Testis (tissue), 3 donors: ENCODE data around the gene PHLPP1. TPM values are rescaled to one million over a fixed set of nuclear protein-coding genes. Genes with fewer than 3 reads are reported as not detected.
"Not testable (repeated sequence)": the region's sequence is repeated elsewhere in the genome, so short reads cannot be mapped to it uniquely, and the experiment has no call there.

Experiments
- DNase-seq: peaks from one replicate; pipeline ENCODE4 v3.0.0-alpha.2; 2019
- H3K27ac ChIP-seq, 2 donors: fragments of 200-600 bp; sonication (generic); one replicate each; pipeline ENCODE4 v1.5.1; 2019
- H3K27me3 ChIP-seq: fragments of 200-600 bp; sonication (generic); one replicate; pipeline ENCODE4 v1.5.1; 2019
- H3K36me3 ChIP-seq: fragments of 200-600 bp; sonication (generic); one replicate; pipeline ENCODE4 v1.5.1; 2017; ENCODE audit warnings: low read depth; ENCODE audit errors: missing control alignments
- H3K4me1 ChIP-seq: fragments of 200-600 bp; sonication (generic); one replicate; pipeline ENCODE4 v1.5.1; 2019
- H3K4me3 ChIP-seq, 2 donors: fragments of 200-600 bp; sonication (generic); one replicate each; pipeline ENCODE4 v1.5.1; 2017 to 2019
- H3K9me3 ChIP-seq: fragments of 200-600 bp; sonication (generic); one replicate; pipeline ENCODE4 v1.5.1; 2017
- POLR2A ChIP-seq: fragments of 450-650 bp; IDR thresholded peaks from one replicate; pipeline ENCODE4 v1.6.1; 2017; ENCODE audit warnings: antibody characterized with exemption, mild to moderate bottlenecking, moderate library complexity
- WGBS, 2 donors: methylation state at CpG; one replicate each; pipeline ENCODE4 v1.1.5; 2018; 5-methylcytosine and 5-hydroxymethylcytosine counted together
- intact Hi-C: fragments of 100-400 bp; cut with DNase I; formaldehyde crosslinking; loops from one replicate; pipeline ENCODE4 v1.15.1; 2023; ENCODE audit warnings: low total_unique reads
- polyA plus RNA-seq: library from polyadenylated mRNA; stranded (reverse); fragments of 350-450 nt; fragmentation: Illumina TruSeq; extraction: RNeasy Lipid Tissue Mini Kit (QIAGEN cat#74804); gene quantifications from one replicate; pipeline ENCODE4 v1.2.3, GENCODE V29; 2014; ENCODE audit warnings: low read depth, low replicate concordance; ENCODE audit not compliant: insufficient read depth
- total RNA-seq, 2 donors: library from RNA; depleted of rRNA; stranded (reverse); fragments of >200 nt; gene quantifications; one replicate each; pipeline ENCODE4 v1.2.3, GENCODE V29; 2016
- TF ChIP-seq, protein P1 (sequence below), 3 experiments: fragments of 450-650 bp in 2 of 3; fragments of 200-600 bp in 1 of 3; sonication (generic) in 1 of 3; IDR thresholded peaks; one replicate each; pipeline ENCODE4 v1.5.1; 2016 to 2019; ENCODE audit warnings: antibody characterized with exemption in 3 of 3, mild to moderate bottlenecking in 2 of 3, moderate library complexity in 1 of 3

Gene PHLPP1
- total and polyA plus RNA-seq, 3 donors from 2014 or later = 31.5 to 60.1 (median 50.5) TPM

DNA sequence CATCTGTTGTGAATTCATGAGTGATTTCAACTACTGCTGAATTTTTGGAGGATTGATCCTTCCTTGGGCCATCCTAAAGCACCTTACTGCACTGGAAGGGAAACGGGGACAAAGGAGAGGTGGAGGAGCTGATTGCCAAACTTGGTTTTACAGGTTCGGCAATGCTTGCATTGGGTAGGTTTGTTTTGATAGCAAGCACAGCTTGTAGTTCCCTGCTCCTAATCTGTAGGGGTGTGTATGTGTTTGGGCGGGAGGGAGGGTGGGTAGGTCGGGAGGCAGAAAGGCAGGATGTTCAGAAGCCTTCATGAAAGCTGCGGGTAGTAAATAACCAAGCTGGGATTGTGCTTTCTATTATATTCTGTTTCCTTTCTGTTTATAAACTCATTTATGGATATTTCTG lies 24.6 kb downstream of the PHLPP1 start:
- Histone ChIP-seq H3K36me3 (no peaks in the 10 kb centered on the region), H3K4me1 (peaks cover 12% of the 10 kb centered on the region), H3K9me3 (no peaks in the 10 kb centered on the region), H3K4me3 (no peak overlapping the region), H3K27me3 (no peaks in the 10 kb centered on the region), H3K27ac (no peak overlapping the region)
- intact Hi-C loops = no loop called here
- TF ChIP-seq, protein P1, sequence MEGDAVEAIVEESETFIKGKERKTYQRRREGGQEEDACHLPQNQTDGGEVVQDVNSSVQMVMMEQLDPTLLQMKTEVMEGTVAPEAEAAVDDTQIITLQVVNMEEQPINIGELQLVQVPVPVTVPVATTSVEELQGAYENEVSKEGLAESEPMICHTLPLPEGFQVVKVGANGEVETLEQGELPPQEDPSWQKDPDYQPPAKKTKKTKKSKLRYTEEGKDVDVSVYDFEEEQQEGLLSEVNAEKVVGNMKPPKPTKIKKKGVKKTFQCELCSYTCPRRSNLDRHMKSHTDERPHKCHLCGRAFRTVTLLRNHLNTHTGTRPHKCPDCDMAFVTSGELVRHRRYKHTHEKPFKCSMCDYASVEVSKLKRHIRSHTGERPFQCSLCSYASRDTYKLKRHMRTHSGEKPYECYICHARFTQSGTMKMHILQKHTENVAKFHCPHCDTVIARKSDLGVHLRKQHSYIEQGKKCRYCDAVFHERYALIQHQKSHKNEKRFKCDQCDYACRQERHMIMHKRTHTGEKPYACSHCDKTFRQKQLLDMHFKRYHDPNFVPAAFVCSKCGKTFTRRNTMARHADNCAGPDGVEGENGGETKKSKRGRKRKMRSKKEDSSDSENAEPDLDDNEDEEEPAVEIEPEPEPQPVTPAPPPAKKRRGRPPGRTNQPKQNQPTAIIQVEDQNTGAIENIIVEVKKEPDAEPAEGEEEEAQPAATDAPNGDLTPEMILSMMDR (IDR thresholded peaks at IDR 0.05) = no peak
- TF ChIP-seq POLR2A = no peak
- 59 to 68% methylated on average over 5 of the region's 5 CpGs for WGBS, 2 donors
- DNase-seq = no peak

DNA sequence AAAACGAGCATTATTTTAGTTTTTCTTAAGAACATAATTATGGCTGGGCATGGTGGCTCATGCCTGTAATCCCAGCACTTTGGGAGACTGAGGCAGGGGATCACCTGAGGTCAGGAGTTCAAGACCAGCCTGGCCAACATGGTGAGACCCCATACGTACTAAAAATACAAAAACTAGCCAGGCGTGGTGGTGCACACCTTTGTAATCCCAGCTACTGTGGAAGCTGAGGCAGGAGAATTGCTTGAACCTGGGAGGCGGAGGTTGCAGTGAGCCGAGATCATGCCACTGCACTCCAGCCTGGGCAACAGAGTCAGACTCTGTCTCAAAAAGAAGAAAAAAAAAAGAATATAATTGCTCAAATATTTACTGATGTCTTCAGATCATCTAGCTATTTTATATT lies 25.3 kb downstream of the PHLPP1 start:
- H3K27me3 ChIP-seq, H3K36me3 ChIP-seq, H3K9me3 ChIP-seq, intact Hi-C loops, H3K4me3 ChIP-seq, DNase-seq: not testable (repeated sequence)
- H3K27ac ChIP-seq = peak overlapping the region in 1 of 2 donors; percentile 59
- H3K4me1 ChIP-seq = peaks cover 12% of the 10 kb centered on the region
- 76 to 80% methylated on average over 5 of the region's 5 CpGs for WGBS, 2 donors

DNA sequence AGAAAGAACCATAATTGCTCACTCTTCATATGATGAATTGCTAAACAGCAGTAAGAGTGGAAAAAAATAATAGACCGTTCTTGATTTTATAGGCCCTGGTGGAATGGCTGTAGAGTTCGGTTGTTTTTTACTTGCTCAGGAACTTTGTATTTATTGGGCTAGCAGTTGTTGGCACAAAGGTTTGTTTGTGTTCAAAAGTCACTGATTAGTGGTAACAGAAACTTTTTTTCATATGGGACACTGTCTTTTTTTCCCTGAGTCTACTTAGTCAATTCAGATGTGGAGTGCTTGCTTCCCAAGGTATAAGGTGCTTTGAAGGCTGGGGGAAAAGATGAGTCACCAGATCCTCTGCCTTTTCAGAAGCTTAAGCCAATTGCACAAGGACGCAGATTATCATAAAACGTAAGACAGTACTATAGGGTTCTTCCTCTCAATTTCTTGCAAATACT lies 25.8 kb downstream of the PHLPP1 start:
- DNase-seq = no peak
- TF ChIP-seq, protein P1 (IDR thresholded peaks at IDR 0.05) = no peak
- TF ChIP-seq POLR2A = no peak
- H3K9me3 ChIP-seq = no peaks in the 10 kb centered on the region
- WGBS, 2 donors = 28 to 47% methylated on average over 4 of the region's 4 CpGs
- peaks cover 12% of the 10 kb centered on the region for H3K4me1 ChIP-seq
- no peaks in the 10 kb centered on the region for H3K27me3 ChIP-seq
- intact Hi-C loops = no loop called here
- H3K4me3 ChIP-seq = no peak overlapping the region
- peak overlapping the region; percentile 9 to 59 for H3K27ac ChIP-seq
- H3K36me3 ChIP-seq = no peaks in the 10 kb centered on the region

DNA sequence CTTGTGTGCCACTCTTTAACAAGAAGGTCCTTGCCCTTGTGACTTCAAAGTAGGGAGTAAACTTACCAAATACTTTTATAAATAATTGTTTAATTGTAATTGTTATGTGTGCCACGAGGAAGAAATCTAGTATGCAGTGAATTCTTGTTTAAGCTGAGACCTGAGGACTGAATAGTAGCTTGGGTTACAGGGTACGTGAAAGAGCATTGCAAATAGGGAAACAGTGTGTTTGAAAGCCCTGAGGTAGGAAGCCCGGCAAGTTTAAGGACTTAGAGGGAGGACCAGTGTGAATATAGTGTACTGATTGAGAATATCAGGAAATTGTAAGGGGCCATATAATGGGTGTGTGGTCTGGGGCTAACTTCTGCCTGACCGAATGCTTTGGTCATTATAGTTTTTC lies 26.2 kb downstream of the PHLPP1 start:
- TF ChIP-seq, protein P1 (IDR thresholded peaks at IDR 0.05) = no peak
- TF ChIP-seq POLR2A = no peak
- H3K36me3 ChIP-seq = no peaks in the 10 kb centered on the region
- 59 to 76% methylated on average over 4 of the region's 4 CpGs for WGBS, 2 donors
- intact Hi-C loops = no loop called here
- no peak for DNase-seq
- H3K9me3 ChIP-seq = no peaks in the 10 kb centered on the region
- H3K4me3 ChIP-seq = no peak overlapping the region
- H3K4me1 ChIP-seq = peaks cover 12% of the 10 kb centered on the region
- no peaks in the 10 kb centered on the region for H3K27me3 ChIP-seq
- peak overlapping the region; percentile 9 to 59 for H3K27ac ChIP-seq

DNA sequence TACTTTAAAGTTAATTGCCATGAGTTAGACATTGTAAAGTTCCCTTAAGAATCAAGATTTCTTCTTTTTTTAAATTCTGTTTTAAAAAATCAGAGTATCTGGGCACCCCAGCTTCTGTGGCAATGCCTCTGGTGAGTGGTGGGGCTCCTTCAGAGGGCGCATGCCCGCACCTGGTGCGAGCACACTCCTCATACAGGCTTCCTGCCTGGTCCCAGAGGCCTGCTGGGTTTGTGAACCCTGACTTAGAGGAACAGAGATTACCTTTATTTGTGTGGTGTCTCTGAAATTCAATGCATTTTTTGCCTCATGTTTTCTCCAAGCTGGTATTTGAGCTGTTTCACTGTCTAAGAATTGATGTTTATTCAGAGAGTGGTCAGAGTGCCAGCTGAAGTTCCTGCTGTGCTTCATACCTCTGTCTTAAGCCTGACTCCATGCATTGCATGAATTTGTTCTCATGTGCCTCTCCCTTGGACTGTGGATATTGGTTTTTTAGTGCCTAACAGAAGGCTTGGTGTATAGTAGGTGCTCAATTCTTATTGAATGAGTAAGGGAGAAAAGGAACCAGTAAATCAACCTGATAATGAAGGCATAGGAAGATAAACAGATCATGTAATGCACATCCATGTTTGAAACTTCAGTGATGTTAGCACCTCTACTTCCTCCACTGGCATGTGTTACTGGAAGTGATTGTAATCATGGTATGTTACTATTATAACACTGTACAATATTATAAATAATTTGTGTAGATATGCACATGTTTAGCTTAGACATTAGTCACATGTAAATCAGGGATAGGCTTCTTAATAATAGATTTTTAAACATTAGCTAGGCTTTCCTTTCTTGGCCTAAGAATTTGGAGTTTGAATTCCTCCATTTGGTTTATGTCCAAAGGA lies 29.0 kb downstream of the PHLPP1 start:
- Histone ChIP-seq H3K27me3 (no peaks in the 10 kb centered on the region), H3K27ac (no peak overlapping the region), H3K4me1 (peaks cover 12% of the 10 kb centered on the region), H3K4me3 (no peak overlapping the region), H3K9me3 (no peaks in the 10 kb centered on the region), H3K36me3 (no peaks in the 10 kb centered on the region)
- intact Hi-C loops = no loop called here
- DNase-seq = no peak
- WGBS, 2 donors = 91 to 100% methylated on average over 3 of the region's 3 CpGs
- no peak for TF ChIP-seq POLR2A
- TF ChIP-seq, protein P1 (IDR thresholded peaks at IDR 0.05) = no peak
